Stimulated activated naive CD8-positive, alpha-beta T cell treated with anti-CD3 and anti-CD28 coated beads, Interleukin-15, Interleukin-2, amounts not matched to agents 100 U/mL and 50 U/mL, for 24 hours (primary cell): ENCODE results near the gene USP54.
"Not testable (repeated sequence)": the region's sequence is repeated elsewhere in the genome, so short reads cannot be mapped to it uniquely, and the experiment has no call there.

Source experiments
- ATAC-seq: fragments of 150-1000 bp; cut with Tn5 transposase; one replicate; pipeline ENCODE4 v1.10.0; 2021
- DNase-seq: peaks from one replicate; pipeline ENCODE4 v3.0.0; 2021

Gene USP54

DNA sequence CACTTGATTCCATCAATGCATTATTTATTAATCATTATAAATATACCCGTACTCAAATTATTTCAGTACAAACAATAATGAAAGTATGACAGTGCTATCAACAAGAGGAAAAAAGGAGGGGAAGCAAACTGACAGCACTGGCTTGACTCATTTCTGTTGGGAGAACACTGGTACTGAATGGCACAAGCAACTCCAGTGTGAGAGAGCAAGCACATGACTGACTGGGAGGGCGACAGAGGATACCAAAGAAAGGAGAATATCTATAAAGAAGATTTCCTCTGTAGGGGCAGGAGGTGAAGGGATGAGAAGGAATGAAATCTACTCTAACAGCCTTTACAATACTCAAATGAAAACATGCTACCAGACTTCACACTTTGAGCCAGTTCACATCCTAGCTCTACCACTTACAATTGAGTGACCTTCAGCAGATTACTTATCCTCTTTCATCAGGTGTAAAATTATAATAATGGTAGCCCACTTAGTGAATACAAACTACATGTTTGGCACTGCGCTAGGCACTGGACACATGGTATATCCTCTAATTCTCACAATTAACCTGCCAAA lies 1.5 kb downstream of the USP54 start:
- DNase-seq = no peak
- ATAC-seq = no peak

DNA sequence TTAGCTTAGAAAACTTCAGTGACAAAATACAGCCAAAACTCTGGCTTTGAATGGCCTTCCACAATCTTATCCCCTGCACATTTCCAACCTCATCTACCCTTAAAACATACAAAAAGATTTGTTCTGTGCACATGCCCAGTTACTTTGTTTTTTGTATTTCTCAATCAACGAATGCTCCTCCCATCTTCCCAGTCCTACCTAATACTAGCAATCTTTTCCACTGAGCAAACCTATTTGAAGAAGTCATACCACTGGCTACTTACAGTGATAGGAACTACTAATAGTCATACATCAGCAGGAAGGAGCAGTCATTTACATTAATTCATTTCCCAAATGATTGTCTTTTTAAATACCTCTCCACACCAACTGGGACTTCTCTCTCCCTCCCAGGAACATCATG lies 2.5 kb downstream of the USP54 start:
- ATAC-seq (no peak), DNase-seq (no peak)

DNA sequence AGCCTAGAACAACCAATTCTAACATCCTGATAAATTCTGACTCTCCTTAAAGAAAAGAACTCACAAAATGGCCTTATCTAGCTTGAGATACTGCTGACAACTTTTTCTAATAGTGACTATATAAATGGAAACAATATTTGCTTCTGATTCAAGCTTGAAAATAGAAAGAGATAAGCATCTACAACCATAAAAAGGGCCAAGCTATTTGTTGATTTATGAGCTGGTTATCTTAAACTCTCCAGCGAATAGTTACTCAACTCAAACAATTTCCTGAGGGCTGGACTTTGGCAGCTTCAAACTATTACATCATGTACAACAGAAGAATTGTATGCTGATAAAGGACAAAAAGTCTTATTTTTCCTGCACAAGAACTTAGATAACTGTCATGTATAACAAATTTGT lies 4.6 kb downstream of the USP54 start:
- DNase-seq = no peak
- ATAC-seq = no peak

DNA sequence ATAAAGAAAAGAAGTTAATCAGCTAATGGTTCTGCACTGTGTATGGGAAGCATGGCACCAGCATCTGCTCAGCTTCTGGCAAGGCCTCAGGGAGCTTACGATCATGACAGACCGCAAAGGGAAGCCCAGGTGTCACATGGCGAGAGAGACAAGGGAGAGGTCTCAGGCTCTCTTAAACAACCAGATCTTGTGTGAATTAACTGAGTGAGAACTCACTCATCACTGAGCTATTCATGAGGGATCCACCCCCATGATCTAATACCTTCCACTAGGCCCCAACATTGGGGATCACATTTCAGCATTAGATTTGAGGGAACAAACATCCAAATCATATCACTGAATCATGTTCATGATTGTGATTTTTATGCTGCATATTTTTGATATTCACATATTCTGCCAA lies 5.8 kb downstream of the USP54 start:
- DNase-seq (no peak), ATAC-seq (no peak)

DNA sequence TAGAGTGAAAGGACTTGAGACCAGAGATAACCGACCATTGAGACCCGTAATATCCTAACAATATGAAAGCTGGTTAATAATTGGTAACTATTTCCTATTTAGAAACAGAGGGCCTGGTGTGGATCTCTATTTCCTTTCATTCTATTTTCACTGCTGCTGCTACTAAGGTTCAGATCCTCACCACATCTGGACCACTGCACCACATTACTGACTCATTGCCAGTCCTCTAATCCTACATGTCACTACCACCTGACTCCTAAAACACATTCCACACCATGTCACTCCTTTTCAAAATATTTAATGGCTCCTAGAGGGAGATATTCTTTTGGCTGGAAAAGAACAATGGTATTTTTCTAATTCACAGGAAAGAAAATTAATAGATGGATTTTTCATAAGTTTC lies 6.4 kb downstream of the USP54 start:
- no peak for ATAC-seq

DNA sequence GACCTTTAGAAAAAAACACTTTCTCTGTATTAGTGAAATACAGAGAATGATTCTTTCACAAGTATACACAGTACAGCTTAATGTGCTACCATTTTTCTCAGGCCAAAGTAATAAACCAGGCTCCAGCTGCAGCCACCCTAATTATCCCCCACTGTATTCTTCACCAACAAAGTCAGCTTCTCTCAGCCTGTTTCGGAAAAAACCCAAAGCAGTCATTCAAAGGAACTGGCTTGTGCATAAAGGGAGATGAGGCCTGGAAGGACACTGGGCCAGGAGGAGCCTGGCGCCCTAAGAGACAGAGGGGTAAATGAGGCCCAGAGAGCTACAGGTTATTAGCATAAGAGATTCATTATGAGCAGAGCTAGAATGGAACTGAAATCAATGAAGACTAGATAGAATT lies 9.2 kb downstream of the USP54 start:
- DNase-seq (no peak), ATAC-seq (no peak)

More for the DNA sequence above, 6.4 kb downstream of the USP54 start:
- DNase-seq = no peak

DNA sequence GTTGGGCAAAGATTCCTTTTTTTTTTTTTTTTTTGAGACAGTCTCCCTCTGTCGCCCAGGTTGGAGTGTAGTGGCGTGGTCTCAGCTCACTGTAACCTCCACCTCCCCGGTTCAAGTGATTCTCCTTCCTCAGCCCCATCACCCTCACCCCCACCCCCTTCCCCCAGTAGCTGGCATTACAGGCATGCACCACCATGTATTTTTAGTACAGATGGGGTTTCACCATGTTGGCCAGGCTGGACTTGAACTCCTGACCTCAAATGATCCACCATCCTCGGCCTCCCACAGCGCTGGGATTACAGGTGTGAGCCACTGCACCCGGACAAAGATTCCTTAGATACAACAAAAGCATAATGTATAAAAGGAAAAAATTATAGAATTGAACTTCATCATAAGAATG lies 12.2 kb downstream of the USP54 start:
- not testable (repeated sequence) for DNase-seq

DNA sequence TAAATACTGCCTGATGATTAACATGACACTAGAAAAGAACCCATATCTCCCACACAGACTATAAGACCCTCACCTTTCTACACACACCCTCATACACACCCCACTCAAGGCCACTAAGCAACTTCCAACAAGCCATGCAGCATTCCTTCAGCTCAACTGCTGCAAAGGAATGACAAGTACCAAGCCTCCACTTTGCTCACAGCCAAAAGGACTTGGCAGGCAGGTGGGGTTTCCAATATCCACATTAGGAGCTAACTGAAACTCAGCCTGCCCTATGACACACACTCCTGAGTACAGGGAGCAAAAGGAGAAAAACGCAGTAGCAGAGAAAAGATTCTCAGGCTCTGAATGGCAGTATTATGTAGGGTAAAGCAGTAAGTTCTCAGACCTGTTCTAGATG lies 13.4 kb downstream of the USP54 start:
- DNase-seq (no peak), ATAC-seq (no peak)

More for the DNA sequence above, 12.2 kb downstream of the USP54 start:
- not testable (repeated sequence) for ATAC-seq

DNA sequence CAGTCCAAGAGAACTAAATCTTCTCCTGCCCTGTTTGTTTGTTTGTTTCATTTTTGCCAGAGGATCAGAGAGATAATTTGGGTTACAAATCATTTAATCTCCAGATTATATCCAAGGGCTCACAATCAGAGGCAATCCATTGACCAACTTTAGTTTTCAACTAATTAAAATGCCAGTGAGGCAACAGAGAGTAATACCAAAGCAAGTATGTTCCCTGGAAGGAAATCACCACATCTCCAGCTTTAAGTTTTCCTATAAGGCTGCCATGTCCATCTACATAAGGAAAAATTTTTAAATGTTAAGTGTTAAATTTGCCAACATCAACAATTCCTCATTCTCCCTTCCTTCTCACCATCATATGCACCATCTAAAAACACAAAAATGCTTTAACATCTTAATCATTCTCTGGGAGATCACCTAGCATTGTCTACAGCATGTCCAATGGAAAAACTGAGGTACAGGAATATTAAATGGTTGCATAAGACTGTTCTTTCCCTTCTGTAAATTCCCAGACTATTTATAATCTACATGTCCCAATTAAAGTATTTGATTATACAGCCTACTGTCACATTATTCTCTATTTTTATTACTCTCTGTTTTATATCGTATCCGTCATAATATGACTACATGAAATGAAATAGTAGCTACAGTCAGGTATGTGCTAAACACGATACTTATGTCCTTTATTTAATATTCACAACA lies 14.1 kb downstream of the USP54 start:
- ATAC-seq = no peak
- no peak for DNase-seq

DNA sequence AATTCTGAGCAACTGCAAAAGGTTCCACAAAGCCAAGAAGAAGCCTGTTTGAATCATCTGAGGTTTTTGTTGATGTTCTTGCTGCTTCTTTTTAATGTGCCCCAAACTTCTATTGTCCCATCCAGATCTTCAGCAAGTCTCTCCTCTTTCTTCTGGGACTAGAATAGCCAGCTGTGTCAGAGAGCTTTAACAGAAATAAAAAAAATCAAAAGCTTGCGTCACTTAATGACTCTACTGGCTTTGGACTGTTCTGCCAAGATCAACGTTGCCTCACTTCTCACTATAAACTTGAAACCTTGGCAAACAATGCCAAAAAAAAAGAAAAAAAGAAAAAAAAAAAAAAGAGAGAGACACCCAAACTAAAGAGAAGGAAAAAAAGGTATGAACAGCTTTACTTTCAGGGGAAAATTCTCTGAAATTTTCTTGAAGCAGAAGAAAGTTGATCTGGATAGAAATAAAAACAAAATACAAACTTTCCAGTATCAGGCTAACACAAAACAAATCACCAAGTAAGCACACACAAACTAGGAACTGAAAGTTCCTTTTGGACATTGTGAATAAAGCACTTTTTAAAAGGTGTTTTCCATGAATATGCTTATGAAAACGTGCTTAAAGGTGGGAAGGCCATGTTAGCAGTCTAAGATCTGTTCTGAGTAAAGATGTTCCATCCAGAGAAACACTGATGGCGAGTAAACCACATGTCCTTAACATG lies 14.8 kb downstream of the USP54 start:
- no peak for ATAC-seq
- DNase-seq = no peak

DNA sequence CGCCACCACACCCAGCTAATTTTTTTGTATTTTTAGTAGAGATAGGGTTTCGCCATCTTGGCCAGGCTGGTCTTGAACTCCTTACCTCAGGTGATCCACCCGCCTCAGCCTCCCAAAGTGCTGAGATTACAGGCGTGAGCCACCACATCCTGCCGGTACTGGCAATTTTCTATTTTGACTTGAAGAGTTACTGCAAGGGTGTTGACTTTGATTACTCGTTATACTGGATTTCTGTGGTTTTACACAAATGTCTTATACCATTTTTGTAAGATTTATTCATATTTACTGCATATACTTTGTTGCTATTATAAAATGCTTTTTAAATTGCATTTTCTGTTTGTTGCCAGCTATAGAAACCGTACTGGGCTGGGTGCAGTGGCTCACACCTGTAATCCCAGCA lies 24.1 kb downstream of the USP54 start:
- DNase-seq, ATAC-seq: not testable (repeated sequence)

DNA sequence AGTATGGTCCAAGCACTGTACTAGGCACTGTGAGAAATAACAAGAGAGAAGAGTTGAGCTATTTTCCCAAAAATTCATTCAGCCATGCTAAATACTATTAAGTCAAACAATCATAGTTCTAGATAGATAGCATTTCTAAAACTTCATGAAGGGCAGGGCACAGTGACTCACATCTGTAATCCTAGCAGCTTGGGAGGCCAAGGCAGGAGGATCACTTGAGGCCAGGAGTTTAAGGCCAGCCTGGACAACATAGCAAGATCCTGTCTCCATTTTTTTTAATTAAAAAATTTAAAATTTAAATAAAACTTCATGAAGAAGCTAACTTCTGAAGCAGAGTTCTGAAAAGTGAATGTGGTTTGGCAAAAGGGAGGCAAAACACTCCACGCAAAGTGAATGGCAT lies 29.9 kb downstream of the USP54 start:
- ATAC-seq (no peak), DNase-seq (no peak)

DNA sequence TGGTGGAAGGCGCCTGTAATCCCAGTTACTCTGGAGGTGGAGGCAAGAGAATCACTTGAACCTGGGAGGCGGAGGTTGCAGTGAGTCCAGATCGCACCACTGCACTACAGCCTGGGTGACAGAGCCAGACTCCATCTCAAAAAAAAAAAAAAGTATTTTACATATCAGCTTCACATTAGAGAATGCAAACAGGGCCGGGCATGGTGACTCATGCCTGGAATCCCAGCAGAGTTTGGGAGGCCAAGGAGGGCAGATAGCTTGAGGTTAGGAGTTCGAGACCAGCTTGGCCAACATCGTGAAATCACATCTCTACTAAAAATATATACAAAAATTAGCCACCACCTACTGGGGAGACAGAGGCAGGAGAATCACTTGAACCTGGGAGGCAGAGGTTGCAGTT lies 31.6 kb downstream of the USP54 start:
- ATAC-seq = no peak

DNA sequence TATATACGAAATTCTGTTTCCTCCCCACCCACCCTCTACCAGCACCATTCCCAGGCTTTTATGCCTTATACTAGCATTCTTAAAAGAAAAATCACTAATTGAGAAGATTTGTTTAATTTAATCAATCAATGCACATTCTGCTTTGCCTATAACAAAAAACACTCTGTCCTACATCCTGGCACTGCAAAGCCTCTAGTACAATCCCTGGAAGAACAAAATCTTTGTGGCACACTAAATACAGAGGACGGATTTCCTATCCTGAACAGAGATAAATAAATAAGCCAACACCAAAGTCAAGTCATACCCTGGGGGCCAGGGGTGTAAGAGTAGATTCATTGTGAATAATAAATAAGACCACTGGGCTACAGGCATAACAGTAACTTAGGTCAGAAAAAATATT lies 34.3 kb downstream of the USP54 start:
- ATAC-seq (no peak), DNase-seq (no peak)

More for the DNA sequence above, 31.6 kb downstream of the USP54 start:
- DNase-seq = no peak

DNA sequence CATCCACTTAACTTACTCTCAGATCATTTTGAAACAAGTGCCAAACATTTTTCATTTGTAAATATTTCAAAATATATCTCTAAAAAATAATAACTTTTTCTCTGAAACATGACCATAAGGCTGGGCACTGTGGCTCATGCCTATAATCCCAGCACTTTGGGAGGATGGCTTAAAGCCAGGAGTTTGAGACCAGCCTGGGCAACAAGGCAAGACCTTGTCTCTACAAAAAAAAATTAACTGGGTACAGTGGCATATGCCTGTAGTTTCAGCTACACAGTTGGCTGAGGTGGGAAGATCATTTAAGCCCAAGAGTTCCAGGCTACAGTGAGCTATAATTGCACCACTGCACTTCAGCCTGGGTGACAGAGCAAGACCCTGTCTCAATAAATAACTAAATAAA lies 36.4 kb downstream of the USP54 start:
- no peak for ATAC-seq

DNA sequence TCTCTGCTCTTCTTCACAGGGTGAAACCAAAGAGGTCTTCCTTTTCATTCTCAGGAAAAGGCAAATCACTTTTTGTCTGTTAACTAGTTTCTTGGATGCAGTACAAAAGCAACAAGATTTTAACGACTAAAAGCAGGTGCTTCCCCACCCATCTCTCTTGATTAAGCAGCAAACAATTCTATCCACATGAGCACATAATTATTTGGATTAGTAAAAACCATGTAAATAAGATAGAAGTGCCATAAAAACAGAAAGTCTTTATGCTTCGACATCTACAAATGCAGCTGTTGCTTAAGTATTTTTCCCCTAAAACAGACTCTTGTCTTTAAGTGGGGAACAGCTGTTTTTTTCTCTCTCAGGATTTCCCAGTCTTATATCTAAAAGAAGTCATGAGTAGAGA lies 37.4 kb downstream of the USP54 start:
- ATAC-seq (no peak), DNase-seq (no peak)

More for the DNA sequence above, 36.4 kb downstream of the USP54 start:
- DNase-seq = no peak

DNA sequence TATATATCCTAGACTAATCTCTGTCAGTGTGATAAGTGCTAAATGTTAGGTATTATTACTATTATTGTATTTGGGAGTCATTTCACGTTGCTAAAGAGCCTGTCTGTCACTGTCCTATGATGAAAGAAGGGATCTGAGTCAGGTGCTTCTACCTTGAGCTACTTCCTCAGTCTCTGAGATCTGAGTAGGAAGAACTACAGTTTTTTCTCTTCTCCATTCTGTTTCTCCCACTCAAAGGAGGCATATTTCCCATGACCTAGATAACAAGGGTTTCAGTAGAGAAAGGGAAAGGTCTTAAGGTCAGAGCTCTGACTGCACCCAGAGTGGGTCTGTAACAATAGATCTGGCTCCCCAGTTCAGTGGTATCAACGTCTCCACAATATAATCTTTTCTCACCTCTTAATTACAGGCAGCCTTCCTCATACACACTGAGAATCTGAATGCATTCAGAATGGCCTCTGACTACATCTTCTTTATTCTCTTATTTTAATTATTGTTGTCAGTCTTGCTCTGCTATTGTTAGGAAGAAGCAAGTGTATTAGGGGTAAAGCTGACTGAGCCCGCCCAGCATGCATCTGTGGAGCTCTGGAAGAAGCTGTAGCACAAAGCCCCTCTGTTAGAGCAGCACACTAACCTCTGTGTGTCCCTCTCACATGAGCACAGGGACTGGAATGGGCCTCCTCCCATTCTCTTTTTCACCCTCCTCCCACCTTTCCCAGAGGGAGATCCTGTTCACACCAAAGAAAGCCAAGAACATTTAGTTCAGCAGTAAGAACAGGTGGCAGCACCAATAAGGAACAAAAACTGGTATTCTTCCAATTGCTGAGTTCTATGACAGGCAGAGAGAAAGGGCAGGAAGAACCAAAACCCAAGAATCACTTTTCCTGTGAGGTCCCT lies 38.1 kb downstream of the USP54 start:
- no peak for ATAC-seq
- no peak for DNase-seq

DNA sequence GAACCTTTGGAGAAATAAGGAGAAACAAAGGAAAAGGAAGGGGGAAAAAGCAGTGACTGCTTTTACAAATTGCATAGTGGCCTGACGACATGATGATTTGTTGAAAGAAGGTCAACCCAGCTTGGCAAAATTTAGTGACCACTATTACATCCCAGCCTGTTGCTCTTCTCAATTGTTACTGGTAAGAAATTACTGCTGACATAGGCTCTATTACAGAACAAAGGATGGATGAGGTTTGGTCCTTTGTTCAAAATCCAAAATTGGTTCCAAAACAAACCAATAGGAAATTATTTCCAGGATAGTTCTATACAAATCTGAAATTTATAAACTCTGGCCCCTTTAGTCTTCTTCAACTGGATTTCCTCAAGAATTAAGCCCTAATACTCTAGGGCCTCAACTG lies 39.6 kb downstream of the USP54 start:
- ATAC-seq (no peak), DNase-seq (no peak)

DNA sequence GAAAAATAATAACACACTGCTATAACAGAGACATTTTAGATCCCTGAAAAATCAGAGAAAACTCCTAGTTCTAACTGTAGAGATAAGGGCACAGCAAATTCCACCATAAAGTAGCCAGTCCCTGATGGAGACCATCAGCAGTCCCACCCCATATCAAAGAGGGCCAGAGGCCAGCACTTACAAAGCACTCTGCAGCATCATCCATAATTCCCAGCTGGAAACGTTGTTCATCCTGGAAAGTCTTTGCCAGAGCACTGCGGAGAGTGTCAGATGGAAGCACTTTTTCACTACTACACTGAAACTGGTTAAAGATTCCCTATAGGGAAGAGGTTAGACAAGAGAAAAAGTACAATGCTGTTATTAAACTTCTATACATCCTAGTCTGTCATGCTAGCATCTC lies 45.8 kb downstream of the USP54 start:
- no peak for DNase-seq
- ATAC-seq = no peak

DNA sequence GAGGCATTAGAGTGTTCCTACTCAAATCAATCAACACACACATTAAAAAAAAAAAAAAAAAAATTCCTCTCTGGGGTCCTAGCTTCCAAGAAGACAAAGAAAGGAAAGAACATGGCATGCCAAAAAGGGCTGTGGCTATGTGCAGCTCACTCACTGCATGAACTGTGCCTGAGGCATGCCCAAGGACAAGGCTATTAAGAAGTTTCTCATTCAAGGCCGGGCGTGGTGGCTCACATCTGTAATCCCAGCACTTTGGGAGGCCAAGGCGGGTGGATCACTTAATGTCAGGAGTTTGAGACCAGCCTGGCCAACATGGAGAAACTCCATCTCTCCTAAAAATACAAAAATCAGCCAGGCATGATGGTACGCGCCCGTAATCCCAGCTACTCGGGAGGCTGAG lies 53.4 kb downstream of the USP54 start:
- no peak for ATAC-seq
- DNase-seq = no peak

DNA sequence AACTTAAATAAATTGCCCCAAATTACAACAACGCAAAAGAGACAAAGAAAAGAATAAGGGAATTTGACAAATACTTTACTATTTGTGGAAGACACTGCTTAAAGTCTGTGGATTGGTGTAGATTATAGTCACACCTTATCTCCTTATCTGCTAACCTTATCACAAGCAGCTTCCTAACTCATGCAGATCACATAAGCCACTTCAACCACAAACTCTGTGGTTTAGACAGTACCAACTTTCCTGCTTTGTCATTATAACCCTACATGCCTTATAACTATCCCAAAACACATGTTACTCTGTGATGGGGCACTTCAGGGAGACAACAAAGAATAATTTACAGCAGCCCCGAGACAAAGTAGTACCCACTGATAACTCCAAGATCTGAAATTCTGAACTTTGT lies 53.9 kb downstream of the USP54 start:
- DNase-seq (no peak), ATAC-seq (peak; percentile 46)

DNA sequence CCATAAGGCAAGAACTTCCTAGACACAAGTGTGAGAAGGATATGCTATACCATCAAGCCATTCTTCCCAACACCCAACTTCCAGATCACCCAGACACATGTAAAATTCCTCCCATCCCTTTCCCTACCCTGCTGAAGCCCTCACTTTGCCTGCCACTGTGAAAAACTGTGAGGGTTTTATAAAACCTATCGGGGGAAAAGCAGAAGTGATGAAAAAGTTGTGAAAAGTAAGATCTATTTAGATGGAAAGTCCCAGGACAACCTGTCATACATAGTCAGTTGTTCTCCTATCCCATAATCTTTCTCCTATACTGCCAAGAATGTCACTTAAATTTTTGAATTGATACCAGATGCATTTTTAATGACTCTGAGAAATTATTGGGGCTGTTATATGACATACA lies 56.3 kb downstream of the USP54 start:
- ATAC-seq (no peak), DNase-seq (no peak)
